NCI-H1930 (cell line): Measurements from ENCODE around the gene VAT1.
"Not testable (repeated sequence)": the region's sequence is repeated elsewhere in the genome, so short reads cannot be mapped to it uniquely, and the experiment has no call there.

Experiments
- DNase-seq, 2 experiments: peaks; one replicate each; lab custom pipeline; 2025; lab: John Stamatoyannopoulos, UW

VAT1 gene

GRCh38 chr17:43006639-43007551 lies 15.3 kb downstream of the VAT1 start, which contains the start of gene IFI35:
Gene IFI35, plus strand, starts transcription at chr17:43006784. Its CDS starts 164 bp downstream, at chr17:43006948.
- no peak for DNase-seq

- DNase-seq, result no peak
These were observed 18.5 kb downstream of the VAT1 start for GRCh38 chr17:43003542-43004172.

GRCh38 chr17:43000894-43001293 lies 21.3 kb downstream of the VAT1 start:
- DNase-seq, result not testable (repeated sequence)

GRCh38 chr17:42999003-42999525 lies 23.1 kb downstream of the VAT1 start:
- DNase-seq, result no peak

GRCh38 chr17:42997984-42998938 lies 23.9 kb downstream of the VAT1 start, which contains the start of gene RPL27:
Gene RPL27, plus strand, starts transcription at chr17:42998419. Its CDS starts 332 bp downstream, at chr17:42998751.
- DNase-seq, result peak; percentile 99

- no peak for DNase-seq
These were observed 24.7 kb downstream of the VAT1 start for GRCh38 chr17:42997390-42997983.

- not testable (repeated sequence) for DNase-seq
These were observed 28.3 kb downstream of the VAT1 start for GRCh38 chr17:42993913-42994312.

GRCh38 chr17:42992872-42993271 lies 29.3 kb downstream of the VAT1 start:
- no peak for DNase-seq

GRCh38 chr17:42991471-42991870 lies 30.7 kb downstream of the VAT1 start:
- DNase-seq, result no peak

- DNase-seq, result no peak
These were observed 32.2 kb downstream of the VAT1 start for GRCh38 chr17:42989726-42990652.

GRCh38 chr17:42989141-42989540 lies 33.0 kb downstream of the VAT1 start:
- no peak for DNase-seq

GRCh38 chr17:42985225-42985624 lies 37.0 kb downstream of the VAT1 start:
- no peak for DNase-seq

- no peak for DNase-seq
These were observed 39.9 kb downstream of the VAT1 start for GRCh38 chr17:42982266-42982665.

GRCh38 chr17:42980766-42981397 lies 41.3 kb downstream of the VAT1 start:
- peak; percentile 24 to 60 for DNase-seq

- DNase-seq, result peak; percentile 87 to 91
These were observed 41.9 kb downstream of the VAT1 start, which contains the start of gene RUNDC1 for GRCh38 chr17:42980274-42980765. Gene RUNDC1, plus strand, starts transcription at chr17:42980565. Its CDS starts 12 bp downstream, at chr17:42980577.

GRCh38 chr17:42979511-42980273 lies 42.5 kb downstream of the VAT1 start, which contains the start of gene PTGES3L:
Gene PTGES3L, minus strand, starts transcription at chr17:42980080. Its CDS starts 27 bp downstream, at chr17:42980053.
- DNase-seq, result peak; percentile 39 to 45

- not testable (repeated sequence) for DNase-seq
These were observed 46.5 kb downstream of the VAT1 start for GRCh38 chr17:42975701-42976100.

GRCh38 chr17:42975265-42975664 lies 46.9 kb downstream of the VAT1 start:
- no peak for DNase-seq
